Tibial nerve (tissue), 4 donors: Measurements from ENCODE around the gene HMCN1. TPM values are rescaled to one million over a fixed set of nuclear protein-coding genes. Genes with fewer than 3 reads are reported as not detected.

Experiments used
- DNase-seq, 2 donors: peaks; one replicate each; pipeline ENCODE4 v3.0.0-alpha.2; 2019; ENCODE audit warnings: low spot score in 2 of 2
- H3K27ac ChIP-seq, 4 donors: fragments of 200-600 bp; sonication (generic) in 3 of 4; one replicate each; pipeline ENCODE4 v1.5.1; 2017 to 2019; ENCODE audit warnings: mild to moderate bottlenecking in 1 of 4
- H3K27me3 ChIP-seq, 2 donors: fragments of 200-600 bp; sonication (generic) in 1 of 2; one replicate each; pipeline versions ENCODE4 v1.5.1 to v1.6.0; 2017 to 2019
- H3K36me3 ChIP-seq, 3 donors: fragments of 200-600 bp; sonication (generic); one replicate each; pipeline ENCODE4 v1.5.1; 2018 to 2019
- H3K4me1 ChIP-seq, 4 donors: fragments of 200-600 bp; sonication (generic) in 3 of 4; one replicate each; pipeline ENCODE4 v1.5.1; 2017 to 2019
- H3K4me3 ChIP-seq, 4 donors: fragments of 200-600 bp; sonication (generic) in 3 of 4; one replicate each; pipeline ENCODE4 v1.5.1; 2017 to 2019; ENCODE audit warnings: mild to moderate bottlenecking in 1 of 4, moderate library complexity in 1 of 4
- H3K9me3 ChIP-seq, 4 donors: fragments of 200-600 bp; sonication (generic) in 3 of 4; one replicate each; pipeline ENCODE4 v1.5.1; 2017 to 2019
- EP300 ChIP-seq, 2 donors: sonication (generic); formaldehyde crosslinking; IDR thresholded peaks; one replicate each; pipeline ENCODE4 v1.6.1; 2017; ENCODE audit warnings: antibody characterized with exemption in 2 of 2, mild to moderate bottlenecking in 1 of 2
- POLR2A ChIP-seq, 2 donors: fragments of 450-650 bp; IDR thresholded peaks; one replicate each; pipeline ENCODE4 v1.6.1; 2017; ENCODE audit warnings: antibody characterized with exemption in 2 of 2, mild to moderate bottlenecking in 2 of 2, moderate library complexity in 2 of 2
- WGBS, 2 donors: methylation state at CpG; one replicate each; pipeline ENCODE4 v1.1.5; 2018; 5-methylcytosine and 5-hydroxymethylcytosine counted together
- total RNA-seq, 4 donors: library from RNA; depleted of rRNA; stranded (reverse); fragments of >200 nt; gene quantifications; one replicate each; pipeline ENCODE4 v1.1.0, GENCODE V29; 2016
- TF ChIP-seq, protein P1 (sequence below), 5 experiments: fragments of 200-600 bp in 3 of 5; fragments of 450-650 bp in 2 of 5; sonication (generic) in 3 of 5; IDR thresholded peaks; one replicate each; pipeline ENCODE4 v1.5.1; 2016 to 2019; ENCODE audit warnings: antibody characterized with exemption in 5 of 5, mild to moderate bottlenecking in 3 of 5, moderate library complexity in 2 of 5

The HMCN1 gene
- total RNA-seq, 4 donors from 2014 or later = 2.1 to 13.3 (median 3.9) TPM

DNA sequence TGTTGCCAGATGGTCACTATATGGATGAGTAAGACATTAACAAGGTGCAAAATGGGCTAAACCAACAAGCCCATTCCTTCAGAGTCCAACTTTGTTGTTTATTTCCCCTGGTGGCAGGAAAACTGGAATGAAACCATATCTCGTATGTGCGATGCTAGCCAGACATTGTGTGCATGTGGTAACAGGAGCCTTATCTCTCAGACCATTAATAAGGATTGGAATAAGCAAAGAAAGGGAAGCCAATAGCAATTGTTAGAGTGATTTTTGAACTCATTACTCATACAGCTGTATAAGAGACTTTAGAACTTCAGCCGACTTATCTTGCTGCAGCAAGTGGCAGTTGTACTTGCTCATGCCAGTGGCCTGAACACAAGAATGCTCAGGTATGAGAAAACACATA, 30.0 kb upstream of the HMCN1 start:
- Histone ChIP-seq H3K36me3 (no peaks in the 10 kb centered on the region), H3K9me3 (no peaks in the 10 kb centered on the region), H3K27ac (no peak overlapping the region), H3K27me3 (no peaks in the 10 kb centered on the region), H3K4me1 (no peaks in the 10 kb centered on the region), H3K4me3 (no peak overlapping the region)
- no peak for TF ChIP-seq EP300 (IDR thresholded peaks at IDR 0.05)
- TF ChIP-seq POLR2A (IDR thresholded peaks at IDR 0.05) = no peak
- TF ChIP-seq, protein P1, sequence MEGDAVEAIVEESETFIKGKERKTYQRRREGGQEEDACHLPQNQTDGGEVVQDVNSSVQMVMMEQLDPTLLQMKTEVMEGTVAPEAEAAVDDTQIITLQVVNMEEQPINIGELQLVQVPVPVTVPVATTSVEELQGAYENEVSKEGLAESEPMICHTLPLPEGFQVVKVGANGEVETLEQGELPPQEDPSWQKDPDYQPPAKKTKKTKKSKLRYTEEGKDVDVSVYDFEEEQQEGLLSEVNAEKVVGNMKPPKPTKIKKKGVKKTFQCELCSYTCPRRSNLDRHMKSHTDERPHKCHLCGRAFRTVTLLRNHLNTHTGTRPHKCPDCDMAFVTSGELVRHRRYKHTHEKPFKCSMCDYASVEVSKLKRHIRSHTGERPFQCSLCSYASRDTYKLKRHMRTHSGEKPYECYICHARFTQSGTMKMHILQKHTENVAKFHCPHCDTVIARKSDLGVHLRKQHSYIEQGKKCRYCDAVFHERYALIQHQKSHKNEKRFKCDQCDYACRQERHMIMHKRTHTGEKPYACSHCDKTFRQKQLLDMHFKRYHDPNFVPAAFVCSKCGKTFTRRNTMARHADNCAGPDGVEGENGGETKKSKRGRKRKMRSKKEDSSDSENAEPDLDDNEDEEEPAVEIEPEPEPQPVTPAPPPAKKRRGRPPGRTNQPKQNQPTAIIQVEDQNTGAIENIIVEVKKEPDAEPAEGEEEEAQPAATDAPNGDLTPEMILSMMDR (IDR thresholded peaks at IDR 0.05) = no peak
- 78 to 95% methylated on average over 3 of the region's 3 CpGs for WGBS, 2 donors
- no peak for DNase-seq

DNA sequence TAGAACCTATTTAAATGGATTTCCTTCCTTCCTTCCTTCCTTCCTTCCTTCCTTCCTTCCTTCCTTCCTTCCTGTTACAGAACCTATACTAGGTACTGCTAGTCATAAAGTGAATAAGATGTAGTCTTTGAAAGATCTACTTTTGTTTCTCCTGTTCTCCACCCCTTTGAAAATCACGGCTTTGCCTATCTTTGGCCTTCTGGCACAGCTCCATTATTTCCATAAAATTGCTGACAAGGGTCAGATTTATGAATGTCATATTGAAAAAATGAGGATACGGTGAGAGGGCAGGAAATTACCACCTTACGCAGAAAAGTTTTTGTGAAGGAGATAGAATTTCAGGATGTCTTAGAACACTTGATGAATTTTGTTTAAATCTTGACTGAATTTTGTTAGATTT, 18.1 kb upstream of the HMCN1 start:
- no peak overlapping the region for H3K4me3 ChIP-seq
- no peak overlapping the region for H3K27ac ChIP-seq
- DNase-seq = no peak
- no peaks in the 10 kb centered on the region for H3K27me3 ChIP-seq
- 52 to 61% methylated on average over 3 of the region's 3 CpGs for WGBS, 2 donors
- peaks cover 0 to 10% (median 0%) of the 10 kb centered on the region in 4 donors for H3K4me1 ChIP-seq
- no peaks in the 10 kb centered on the region for H3K9me3 ChIP-seq
- no peaks in the 10 kb centered on the region for H3K36me3 ChIP-seq
- TF ChIP-seq, protein P1 (IDR thresholded peaks at IDR 0.05) = no peak
- no peak for TF ChIP-seq EP300 (IDR thresholded peaks at IDR 0.05)
- TF ChIP-seq POLR2A (IDR thresholded peaks at IDR 0.05) = no peak

DNA sequence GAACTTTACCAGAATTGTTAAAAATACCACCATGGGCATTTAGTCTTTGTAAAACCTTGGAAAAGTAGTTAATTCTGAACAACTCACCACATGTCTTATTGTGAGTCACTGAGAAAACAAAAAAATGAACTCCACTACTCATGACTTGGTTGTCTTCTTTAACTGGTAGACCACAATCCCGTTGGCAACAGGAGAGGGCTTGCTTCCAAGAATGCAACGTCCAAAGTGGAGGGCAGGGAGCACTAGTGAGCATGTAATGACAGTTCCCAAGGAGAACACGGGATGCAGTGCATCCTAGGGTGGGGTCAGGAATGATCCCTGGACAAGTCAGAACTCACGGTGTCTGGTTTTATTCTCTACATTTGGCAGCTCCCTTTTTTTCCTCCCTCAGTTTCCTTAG, 15.2 kb upstream of the HMCN1 start:
- peak in 1 of 2 donors; percentile 25 for DNase-seq
- no peaks in the 10 kb centered on the region for H3K27me3 ChIP-seq
- TF ChIP-seq, protein P1 (IDR thresholded peaks at IDR 0.05) = no peak
- 23 to 27% methylated on average over 4 of the region's 4 CpGs for WGBS, 2 donors
- no peaks in the 10 kb centered on the region for H3K9me3 ChIP-seq
- no peaks in the 10 kb centered on the region for H3K36me3 ChIP-seq
- H3K4me3 ChIP-seq = no peak overlapping the region
- H3K27ac ChIP-seq = no peak overlapping the region
- peaks cover 0 to 12% (median 0%) of the 10 kb centered on the region in 4 donors for H3K4me1 ChIP-seq

DNA sequence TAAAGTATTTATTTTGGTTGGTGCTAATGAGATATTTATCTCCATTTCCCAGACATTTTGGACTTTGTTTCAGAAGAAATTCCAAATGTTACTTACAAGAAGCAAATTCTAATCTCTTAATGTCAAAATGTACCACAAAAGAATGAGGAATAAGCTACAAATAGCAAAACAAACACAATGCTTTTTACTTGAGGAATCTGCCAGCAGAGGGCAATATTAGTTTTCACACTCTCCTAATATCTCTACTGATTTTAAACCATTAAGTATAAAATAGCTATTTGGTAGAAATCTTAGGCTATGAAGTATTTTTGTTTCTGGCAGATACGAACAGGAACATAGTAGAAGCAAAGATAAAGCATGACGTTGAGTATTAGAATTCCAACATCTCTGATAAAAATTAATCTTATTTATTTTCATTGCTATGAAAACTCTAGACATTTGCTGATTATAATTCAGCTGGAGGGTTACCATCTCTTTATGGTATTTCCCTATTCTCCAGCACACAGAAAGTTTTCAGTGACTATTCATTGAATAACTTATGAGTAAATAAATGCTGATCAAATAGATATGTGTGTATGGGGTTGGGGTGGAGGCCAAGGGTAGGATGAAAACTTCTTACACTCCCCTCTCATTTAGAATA, 13.4 kb upstream of the HMCN1 start:
- Histone ChIP-seq H3K27ac (peak overlapping the region in 1 of 4 donors; percentile 7), H3K4me1 (peaks cover 0 to 12% (median 0%) of the 10 kb centered on the region in 4 donors), H3K36me3 (no peaks in the 10 kb centered on the region), H3K9me3 (no peaks in the 10 kb centered on the region), H3K27me3 (no peaks in the 10 kb centered on the region), H3K4me3 (no peak overlapping the region)
- no peak for TF ChIP-seq POLR2A (IDR thresholded peaks at IDR 0.05)
- TF ChIP-seq, protein P1 (IDR thresholded peaks at IDR 0.05) = peak; percentile 21 to 69 (median 47)
- DNase-seq = peak in 1 of 2 donors; percentile 27
- 6 to 12% methylated on average over 2 of the region's 2 CpGs for WGBS, 2 donors

DNA sequence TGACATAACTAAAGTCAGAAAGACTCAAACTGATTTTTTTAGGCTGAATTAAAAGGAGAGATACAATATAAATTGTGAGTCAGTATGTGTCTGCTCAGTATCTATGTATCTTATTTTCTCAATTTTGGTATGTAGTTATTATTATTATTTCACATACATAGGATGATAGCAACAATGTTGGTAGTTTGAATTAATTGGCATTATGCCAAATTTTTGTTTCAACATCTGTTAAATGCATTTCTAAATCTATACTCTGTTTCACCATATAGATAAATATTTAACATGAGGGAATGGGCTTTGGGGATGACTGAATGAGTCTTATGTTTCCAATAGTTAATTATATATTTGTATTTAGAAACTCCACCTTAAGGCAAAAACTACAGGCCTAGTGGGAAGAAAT, 12.6 kb upstream of the HMCN1 start:
- H3K27me3 ChIP-seq = no peaks in the 10 kb centered on the region
- no peak overlapping the region for H3K4me3 ChIP-seq
- no peak for DNase-seq
- no peak for TF ChIP-seq POLR2A (IDR thresholded peaks at IDR 0.05)
- no peak for TF ChIP-seq EP300 (IDR thresholded peaks at IDR 0.05)
- TF ChIP-seq, protein P1 (IDR thresholded peaks at IDR 0.05) = no peak
- H3K4me1 ChIP-seq = peaks cover 0 to 12% (median 0%) of the 10 kb centered on the region in 4 donors
- no peak overlapping the region for H3K27ac ChIP-seq
- no peaks in the 10 kb centered on the region for H3K9me3 ChIP-seq
- H3K36me3 ChIP-seq = no peaks in the 10 kb centered on the region
